ENCODE measurements around the gene KIF20B. TPM values are rescaled to one million over a fixed set of nuclear protein-coding genes. Genes with fewer than 3 reads are reported as not detected.

KIF20B gene
- total and polyA plus RNA-seq, 2 donors from 2014 or later = 0.67 to 7.3 TPM

GRCh38 chr10:89668386-89669071 lies 32.9 kb upstream of the KIF20B start:
- Histone ChIP-seq H3K36me3 (ENCODE audit: control insufficient read depth in 2 of 3, insufficient read depth in 3 of 3, low read length in 3 of 3) (no peaks in the 10 kb centered on the region), H3K4me1 (ENCODE audit: control insufficient read depth in 2 of 3, insufficient read depth in 2 of 3, low read depth in 1 of 3, low read length in 3 of 3) (no peaks in the 10 kb centered on the region), H3K27me3 (ENCODE audit: control insufficient read depth, insufficient read depth, low read length) (no peaks in the 10 kb centered on the region), H3K27ac (ENCODE audit: low read depth in 2 of 2, low read length in 2 of 2) (no peak overlapping the region), H3K9ac (ENCODE audit: low read length in 3 of 3) (no peak overlapping the region), H3K4me3 (ENCODE audit: low read length in 3 of 3) (no peak overlapping the region), H3K9me3 (ENCODE audit: control insufficient read depth in 2 of 3, insufficient read depth in 1 of 3, low read length in 3 of 3) (no peaks in the 10 kb centered on the region)
- intact Hi-C loops (cut with DNase I) = no loop called here
- TF ChIP-seq CTCF (IDR thresholded peaks at IDR 0.05; ENCODE audit: borderline replicate concordance, extremely low read depth, insufficient read depth) = no peak
- FAIRE-seq = no peak
- no peak for DNase-seq

GRCh38 chr10:89669985-89670384 lies 31.4 kb upstream of the KIF20B start:
- no peak overlapping the region for H3K4me3 ChIP-seq (ENCODE audit: low read length in 3 of 3)
- H3K9ac ChIP-seq (ENCODE audit: low read length in 3 of 3) = no peak overlapping the region
- intact Hi-C loops (cut with DNase I) = no loop called here
- no peaks in the 10 kb centered on the region for H3K27me3 ChIP-seq (ENCODE audit: control insufficient read depth, insufficient read depth, low read length)
- H3K4me1 ChIP-seq (ENCODE audit: control insufficient read depth in 2 of 3, insufficient read depth in 2 of 3, low read depth in 1 of 3, low read length in 3 of 3) = no peaks in the 10 kb centered on the region
- no peak for TF ChIP-seq CTCF (IDR thresholded peaks at IDR 0.05; ENCODE audit: borderline replicate concordance, extremely low read depth, insufficient read depth)
- H3K36me3 ChIP-seq (ENCODE audit: control insufficient read depth in 2 of 3, insufficient read depth in 3 of 3, low read length in 3 of 3) = no peaks in the 10 kb centered on the region
- no peak for DNase-seq
- FAIRE-seq = no peak
- H3K27ac ChIP-seq (ENCODE audit: low read depth in 2 of 2, low read length in 2 of 2) = no peak overlapping the region
- H3K9me3 ChIP-seq (ENCODE audit: control insufficient read depth in 2 of 3, insufficient read depth in 1 of 3, low read length in 3 of 3) = no peaks in the 10 kb centered on the region

GRCh38 chr10:89670926-89671325 lies 30.5 kb upstream of the KIF20B start:
- no peak for TF ChIP-seq CTCF (IDR thresholded peaks at IDR 0.05; ENCODE audit: borderline replicate concordance, extremely low read depth, insufficient read depth)
- Histone ChIP-seq H3K4me1 (ENCODE audit: control insufficient read depth in 2 of 3, insufficient read depth in 2 of 3, low read depth in 1 of 3, low read length in 3 of 3) (no peaks in the 10 kb centered on the region), H3K27ac (ENCODE audit: low read depth in 2 of 2, low read length in 2 of 2) (no peak overlapping the region), H3K27me3 (ENCODE audit: control insufficient read depth, insufficient read depth, low read length) (no peaks in the 10 kb centered on the region), H3K4me3 (ENCODE audit: low read length in 3 of 3) (no peak overlapping the region), H3K36me3 (ENCODE audit: control insufficient read depth in 2 of 3, insufficient read depth in 3 of 3, low read length in 3 of 3) (no peaks in the 10 kb centered on the region), H3K9me3 (ENCODE audit: control insufficient read depth in 2 of 3, insufficient read depth in 1 of 3, low read length in 3 of 3) (no peaks in the 10 kb centered on the region), H3K9ac (ENCODE audit: low read length in 3 of 3) (no peak overlapping the region)
- no peak for DNase-seq
- no peak for FAIRE-seq
- intact Hi-C loops (cut with DNase I) = no loop called here

- FAIRE-seq (no peak), DNase-seq (no peak)
- TF ChIP-seq CTCF (IDR thresholded peaks at IDR 0.05; ENCODE audit: borderline replicate concordance, extremely low read depth, insufficient read depth) = no peak
- H3K4me1 ChIP-seq (ENCODE audit: control insufficient read depth in 2 of 3, insufficient read depth in 2 of 3, low read depth in 1 of 3, low read length in 3 of 3) = no peaks in the 10 kb centered on the region
- no peaks in the 10 kb centered on the region for H3K36me3 ChIP-seq (ENCODE audit: control insufficient read depth in 2 of 3, insufficient read depth in 3 of 3, low read length in 3 of 3)
- H3K27me3 ChIP-seq (ENCODE audit: control insufficient read depth, insufficient read depth, low read length) = no peaks in the 10 kb centered on the region
- H3K4me3 ChIP-seq (ENCODE audit: low read length in 3 of 3) = no peak overlapping the region
- no peak overlapping the region for H3K9ac ChIP-seq (ENCODE audit: low read length in 3 of 3)
- intact Hi-C loops (cut with DNase I) = no loop called here
- H3K9me3 ChIP-seq (ENCODE audit: control insufficient read depth in 2 of 3, insufficient read depth in 1 of 3, low read length in 3 of 3) = no peaks in the 10 kb centered on the region
- no peak overlapping the region for H3K27ac ChIP-seq (ENCODE audit: low read depth in 2 of 2, low read length in 2 of 2)
Observed at GRCh38 chr10:89677341-89677740, 24.0 kb upstream of the KIF20B start.
